ENCODE data around the gene CLK4.
A peak's percentile ranks its signal among the peaks of the same experiment; 100 is the strongest.

The CLK4 gene

DNA sequence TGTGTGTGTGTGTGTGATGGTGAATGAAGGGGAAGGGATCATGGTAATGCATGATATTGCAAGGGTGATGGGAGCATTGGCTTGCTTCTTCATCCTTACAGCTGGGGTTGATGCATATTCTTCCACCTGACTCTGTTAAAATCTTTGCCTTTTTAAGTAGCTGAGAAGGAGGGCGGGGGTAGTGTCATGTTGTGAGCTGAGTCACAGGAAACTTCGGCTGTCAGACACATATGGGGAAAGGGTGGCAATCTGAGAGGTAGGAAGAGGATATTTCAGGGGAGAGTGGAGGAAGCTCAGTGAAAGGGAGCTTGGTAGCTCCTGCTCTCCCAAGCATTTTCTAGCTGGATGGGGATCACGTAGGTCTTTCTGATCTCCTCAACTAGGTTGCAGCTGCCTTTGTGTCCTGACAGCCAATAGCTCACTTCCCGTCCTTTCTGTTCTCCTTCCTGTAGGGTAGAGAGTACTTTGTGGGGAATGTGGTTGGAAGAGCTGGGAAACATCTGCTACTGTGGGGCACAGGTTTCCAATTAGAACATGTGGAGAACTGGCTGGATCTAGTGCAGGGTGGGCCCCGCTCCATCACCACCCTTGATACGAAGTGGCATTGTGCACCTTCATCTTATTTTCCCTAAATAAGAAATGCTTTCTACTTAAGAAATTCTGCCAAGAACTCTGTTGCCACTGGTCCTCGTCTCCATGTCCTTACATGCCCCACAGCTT, 18.1 kb upstream of the CLK4 start:
- H3K27me3 ChIP-seq (replicated peaks): no peaks in the 10 kb centered on the region
- no peak overlapping the region for H3K4me3 ChIP-seq (ENCODE audit: low read depth, low read length)
- H3K36me3 ChIP-seq (replicated peaks): no peaks in the 10 kb centered on the region
- DNase-seq: peak; percentile 74
- H3K27ac ChIP-seq: peak overlapping the region; percentile 21
- TF ChIP-seq, protein P1, sequence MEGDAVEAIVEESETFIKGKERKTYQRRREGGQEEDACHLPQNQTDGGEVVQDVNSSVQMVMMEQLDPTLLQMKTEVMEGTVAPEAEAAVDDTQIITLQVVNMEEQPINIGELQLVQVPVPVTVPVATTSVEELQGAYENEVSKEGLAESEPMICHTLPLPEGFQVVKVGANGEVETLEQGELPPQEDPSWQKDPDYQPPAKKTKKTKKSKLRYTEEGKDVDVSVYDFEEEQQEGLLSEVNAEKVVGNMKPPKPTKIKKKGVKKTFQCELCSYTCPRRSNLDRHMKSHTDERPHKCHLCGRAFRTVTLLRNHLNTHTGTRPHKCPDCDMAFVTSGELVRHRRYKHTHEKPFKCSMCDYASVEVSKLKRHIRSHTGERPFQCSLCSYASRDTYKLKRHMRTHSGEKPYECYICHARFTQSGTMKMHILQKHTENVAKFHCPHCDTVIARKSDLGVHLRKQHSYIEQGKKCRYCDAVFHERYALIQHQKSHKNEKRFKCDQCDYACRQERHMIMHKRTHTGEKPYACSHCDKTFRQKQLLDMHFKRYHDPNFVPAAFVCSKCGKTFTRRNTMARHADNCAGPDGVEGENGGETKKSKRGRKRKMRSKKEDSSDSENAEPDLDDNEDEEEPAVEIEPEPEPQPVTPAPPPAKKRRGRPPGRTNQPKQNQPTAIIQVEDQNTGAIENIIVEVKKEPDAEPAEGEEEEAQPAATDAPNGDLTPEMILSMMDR (IDR thresholded peaks at IDR 0.05; ENCODE audit: low read depth, low read length, missing control alignments): no peak
- in situ Hi-C loops (cut with HindIII; ENCODE audit: low pct_ligation_motif_present, low sequenced_read_pairs): no loop called here

DNA sequence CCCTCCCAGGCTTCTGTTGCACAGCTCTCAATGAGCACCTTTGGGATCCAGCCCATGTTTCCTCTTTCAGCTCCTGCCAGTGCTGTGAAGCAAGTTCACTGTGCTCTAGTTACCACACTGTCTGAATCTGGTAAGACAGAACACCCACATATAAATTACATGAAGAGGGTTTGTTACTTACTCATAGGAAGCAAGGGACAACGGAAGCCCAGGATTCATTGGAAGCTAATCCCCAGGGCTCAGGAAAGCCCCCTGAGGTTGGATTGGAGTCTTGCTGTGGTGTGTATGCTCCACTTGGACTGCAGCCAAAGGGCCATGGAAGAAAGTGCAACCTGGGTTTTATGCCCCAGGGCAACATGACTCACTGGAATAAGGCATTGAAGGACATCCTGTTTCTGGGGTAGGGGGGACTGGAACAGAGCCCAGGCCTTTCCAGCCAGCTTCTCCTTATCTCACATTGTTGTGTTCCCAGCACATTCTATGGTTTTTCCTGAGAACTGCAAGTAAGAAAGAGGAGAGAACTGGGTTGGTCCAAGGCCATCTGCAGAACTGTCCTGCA, 15.6 kb upstream of the CLK4 start:
- TF ChIP-seq, protein P1 (IDR thresholded peaks at IDR 0.05; ENCODE audit: low read depth, low read length, missing control alignments): no peak
- peak overlapping the region; percentile 92 for H3K27ac ChIP-seq
- peak; percentile 99 for DNase-seq

DNA sequence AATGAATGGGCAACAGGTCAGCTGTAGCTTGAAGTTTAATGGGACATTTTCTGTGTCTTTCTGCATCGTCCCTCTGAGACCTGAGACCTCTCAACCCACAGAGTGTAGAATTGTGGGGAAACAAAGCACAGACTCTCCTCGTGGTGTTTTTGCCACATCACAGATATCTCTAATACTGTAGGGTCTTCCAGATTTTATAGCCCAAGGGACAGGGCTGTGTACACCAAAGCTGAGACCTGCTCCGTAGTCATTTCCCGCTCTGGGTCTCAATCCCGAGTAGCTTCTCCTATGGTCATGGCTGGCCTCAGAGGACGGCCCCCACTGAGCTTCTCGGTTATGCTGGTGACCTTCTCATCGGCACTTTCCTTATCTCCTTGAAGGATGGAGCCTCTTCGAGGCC, 14.9 kb upstream of the CLK4 start:
- H3K27ac ChIP-seq: peak overlapping the region; percentile 92
- in situ Hi-C loops (cut with HindIII; ENCODE audit: low pct_ligation_motif_present, low sequenced_read_pairs): no loop called here

More for the DNA sequence above, 15.6 kb upstream of the CLK4 start:
- Histone ChIP-seq H3K27me3 (replicated peaks) (no peaks in the 10 kb centered on the region), H3K4me3 (ENCODE audit: low read depth, low read length) (no peak overlapping the region), H3K36me3 (replicated peaks) (no peaks in the 10 kb centered on the region)
- in situ Hi-C loops (cut with HindIII; ENCODE audit: low pct_ligation_motif_present, low sequenced_read_pairs): no loop called here

DNA sequence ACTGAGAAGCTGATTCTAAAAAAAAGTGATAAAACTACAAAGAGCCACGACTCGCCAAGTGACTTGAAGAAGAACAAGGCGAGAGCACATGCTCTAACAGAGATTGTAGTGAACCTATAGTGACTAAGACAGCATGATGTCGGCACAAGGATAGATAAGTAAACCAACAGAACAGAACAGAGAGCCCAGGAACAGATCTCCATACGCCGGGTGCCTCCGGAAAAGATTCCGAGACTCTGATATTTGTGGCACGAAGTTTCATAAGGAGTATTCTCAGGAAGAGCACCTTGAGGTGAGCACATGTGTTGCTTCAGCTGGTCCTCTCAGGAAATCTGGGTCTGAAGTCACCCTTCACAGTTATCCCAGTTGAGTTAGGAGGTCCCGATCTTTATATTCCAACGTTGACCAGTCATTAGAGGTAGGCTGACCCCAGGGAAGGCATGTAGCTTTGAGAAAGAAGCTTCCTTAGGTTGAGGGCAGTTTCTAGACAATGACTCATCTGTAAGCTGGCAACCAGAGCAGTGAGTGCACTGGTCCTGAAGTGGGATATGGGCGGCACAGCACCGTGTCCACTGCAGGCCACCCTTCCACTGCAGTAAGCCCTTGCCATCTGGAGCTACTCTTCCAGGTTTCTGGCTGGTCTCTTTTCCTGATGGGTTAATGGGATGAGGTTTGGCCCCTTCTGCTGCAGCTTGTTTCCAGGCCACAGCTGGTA, 13.6 kb upstream of the CLK4 start:
- no peaks in the 10 kb centered on the region for H3K27me3 ChIP-seq (replicated peaks)
- no peak overlapping the region for H3K4me3 ChIP-seq (ENCODE audit: low read depth, low read length)
- no peak overlapping the region for H3K27ac ChIP-seq
- in situ Hi-C loops (cut with HindIII; ENCODE audit: low pct_ligation_motif_present, low sequenced_read_pairs): no loop called here
- TF ChIP-seq, protein P1 (IDR thresholded peaks at IDR 0.05; ENCODE audit: low read depth, low read length, missing control alignments): no peak
- no peaks in the 10 kb centered on the region for H3K36me3 ChIP-seq (replicated peaks)
- no peak for DNase-seq

More for the DNA sequence above, 14.9 kb upstream of the CLK4 start:
- Histone ChIP-seq H3K36me3 (replicated peaks) (no peaks in the 10 kb centered on the region), H3K4me3 (ENCODE audit: low read depth, low read length) (no peak overlapping the region), H3K27me3 (replicated peaks) (no peaks in the 10 kb centered on the region)
- TF ChIP-seq, protein P1 (IDR thresholded peaks at IDR 0.05; ENCODE audit: low read depth, low read length, missing control alignments): no peak
- DNase-seq: no peak

DNA sequence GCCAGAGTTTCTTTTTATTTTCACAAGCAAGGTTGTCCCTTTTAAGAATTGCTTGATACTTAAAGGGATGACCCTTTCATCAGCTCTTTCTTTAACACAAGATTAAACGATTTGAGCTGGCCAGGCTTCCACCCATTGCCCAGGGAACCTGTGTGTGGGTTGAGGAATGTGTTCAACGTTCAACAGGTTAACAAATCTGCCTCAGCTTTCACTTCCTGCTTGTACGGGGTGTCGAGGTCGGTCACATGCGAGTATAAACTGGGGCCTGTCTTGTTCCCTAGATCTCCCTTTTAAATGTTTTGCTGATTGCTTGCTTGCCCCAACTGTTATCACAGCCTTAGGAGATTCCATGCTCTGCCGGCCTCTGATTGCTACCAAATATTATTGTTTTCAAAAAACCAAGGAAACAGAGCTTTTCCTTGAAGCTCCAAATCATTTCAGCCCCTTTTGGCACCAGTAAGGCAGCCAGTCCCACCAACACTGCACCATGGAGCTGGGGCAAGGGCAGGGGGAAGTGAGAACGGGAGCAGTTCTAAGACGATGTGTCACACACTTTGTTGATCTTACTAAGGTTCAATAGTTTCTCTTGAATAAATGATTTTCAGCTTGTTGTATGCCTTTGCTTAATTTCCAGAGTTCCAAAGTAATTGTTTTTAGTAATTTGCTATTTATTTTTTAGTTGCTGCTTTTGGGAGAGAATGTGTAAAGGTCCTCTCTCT, 10.7 kb upstream of the CLK4 start:
- TF ChIP-seq, protein P1 (IDR thresholded peaks at IDR 0.05; ENCODE audit: low read depth, low read length, missing control alignments): no peak
- Histone ChIP-seq H3K36me3 (replicated peaks) (no peaks in the 10 kb centered on the region), H3K27me3 (replicated peaks) (no peaks in the 10 kb centered on the region), H3K27ac (no peak overlapping the region), H3K4me3 (ENCODE audit: low read depth, low read length) (no peak overlapping the region)
- DNase-seq: no peak
- in situ Hi-C loops (cut with HindIII; ENCODE audit: low pct_ligation_motif_present, low sequenced_read_pairs): no loop called here
